ENCODE measurements around the gene RAB1A. TPM values are rescaled to one million over a fixed set of nuclear protein-coding genes. Genes with fewer than 3 reads are reported as not detected.

RAB1A gene
- total RNA-seq, 1 experiment from 2014 or later = 143 TPM

- no peak for DNase-seq (ENCODE audit: low spot score)
Observed at GRCh38 chr2:65093211-65093610, 36.7 kb downstream of the RAB1A start.

GRCh38 chr2:65092791-65093190 lies 37.1 kb downstream of the RAB1A start:
- DNase-seq (ENCODE audit: low spot score) = no peak

GRCh38 chr2:65085148-65085547 lies 44.8 kb downstream of the RAB1A start:
- DNase-seq (ENCODE audit: low spot score) = no peak

- DNase-seq (ENCODE audit: low spot score) = no peak
Observed at GRCh38 chr2:65081232-65081685, 48.6 kb downstream of the RAB1A start.

GRCh38 chr2:65079017-65079416 lies 50.9 kb downstream of the RAB1A start:
- no peak for DNase-seq (ENCODE audit: low spot score)

GRCh38 chr2:65077898-65078297 lies 52.0 kb downstream of the RAB1A start:
- DNase-seq (ENCODE audit: low spot score) = no peak

- no peak for DNase-seq (ENCODE audit: low spot score)
Observed at GRCh38 chr2:65076345-65076710, 53.6 kb downstream of the RAB1A start.

GRCh38 chr2:65075605-65076344 lies 54.1 kb downstream of the RAB1A start:
- DNase-seq (ENCODE audit: low spot score) = no peak

- DNase-seq (ENCODE audit: low spot score) = no peak
Observed at GRCh38 chr2:65075176-65075575, 54.7 kb downstream of the RAB1A start.

GRCh38 chr2:65073879-65074565 lies 55.9 kb downstream of the RAB1A start:
- DNase-seq (ENCODE audit: low spot score) = no peak

GRCh38 chr2:65072181-65072970 lies 57.5 kb downstream of the RAB1A start:
- DNase-seq (ENCODE audit: low spot score) = no peak

- DNase-seq (ENCODE audit: low spot score) = no peak
Observed at GRCh38 chr2:65071499-65072180, 58.3 kb downstream of the RAB1A start.

GRCh38 chr2:65070856-65071255 lies 59.0 kb downstream of the RAB1A start:
- DNase-seq (ENCODE audit: low spot score) = no peak

- DNase-seq (ENCODE audit: low spot score) = no peak
Observed at GRCh38 chr2:65070172-65070830, 59.6 kb downstream of the RAB1A start.

- no peak for DNase-seq (ENCODE audit: low spot score)
Observed at GRCh38 chr2:65069439-65069824, 60.5 kb downstream of the RAB1A start.

- DNase-seq (ENCODE audit: low spot score) = no peak
Observed at GRCh38 chr2:65067806-65068553, 61.9 kb downstream of the RAB1A start.

- DNase-seq (ENCODE audit: low spot score) = peak; percentile 79
Observed at GRCh38 chr2:65064728-65065552, 65.0 kb downstream of the RAB1A start.

- no peak for DNase-seq (ENCODE audit: low spot score)
Observed at GRCh38 chr2:65062843-65063825, 66.8 kb downstream of the RAB1A start.

- DNase-seq (ENCODE audit: low spot score) = no peak
Observed at GRCh38 chr2:65061910-65062339, 68.0 kb downstream of the RAB1A start.
